ENCODE measurements around the gene SLC22A4. TPM values are rescaled to one million over a fixed set of nuclear protein-coding genes. Genes with fewer than 3 reads are reported as not detected.

SLC22A4 gene
- polyA plus RNA-seq, 2 of the 4 experiments (the other 2 are of a cell fraction) = 3.2 to 4.6 TPM

- no peak for TF ChIP-seq E2F6 (IDR thresholded peaks at IDR 0.05; ENCODE audit: borderline replicate concordance, low read depth)
- TF ChIP-seq ESRRA (IDR thresholded peaks at IDR 0.05; ENCODE audit: borderline replicate concordance, low read length) = no peak
These were observed 28.1 kb downstream of the SLC22A4 start (continued) for GRCh38 chr5:132322266-132322665.

- FAIRE-seq = no peak
- Histone ChIP-seq H3K27ac (no peak overlapping the region), H3K4me3 (no peak overlapping the region), H3K4me1 (peaks cover 15% of the 10 kb centered on the region; the same call in 2 of the 3 replicates), H3K4me2 (no peak overlapping the region), H3K9me3 (no peaks in the 10 kb centered on the region)
- no peak for ATAC-seq
- POLR2A ChIA-PET = interaction anchor here (1.4 kb wide), 1 partner anchor 29 kb away, joined by 4 read pairs; the partner anchor contains the start of gene SLC22A4
- CTCF ChIA-PET = interaction anchor here (1.3 to 2.4 kb wide), 4 partner anchors 7 to 85 kb away, joined by 5 to 9 read pairs (median 6); no protein-coding TSS in a partner anchor
- WGBS (ENCODE audit: missing lambda C conversion rate) = 93% methylated on average over 5 of the region's 5 CpGs
- TF ChIP-seq ZFP36 (IDR thresholded peaks at IDR 0.05; ENCODE audit: borderline replicate concordance, partially characterized antibody) (no peak), SREBF2 (IDR thresholded peaks at IDR 0.05) (no peak), JUN (IDR thresholded peaks at IDR 0.05) (no peak), HEYL (CRISPR knock-in tag; IDR thresholded peaks at IDR 0.05) (no peak), ATOH8 (CRISPR knock-in tag; IDR thresholded peaks at IDR 0.05; ENCODE audit: low read depth) (no peak), PHF8 (IDR thresholded peaks at IDR 0.05; ENCODE audit: borderline replicate concordance, low read depth) (no peak), ZNF302 (CRISPR knock-in tag; IDR thresholded peaks at IDR 0.05) (no peak), RCOR1 (IDR thresholded peaks at IDR 0.05; ENCODE audit: low read depth, low read length) (no peak), ELK1 (IDR thresholded peaks at IDR 0.05; ENCODE audit: low read depth, low read length) (no peak)
- DNase-seq (ENCODE audit: low read depth in 1 of 2, low spot score in 1 of 2) = no peak
These were observed 29.0 kb downstream of the SLC22A4 start for GRCh38 chr5:132323202-132323601.

GRCh38 chr5:132325691-132326090 lies 31.5 kb downstream of the SLC22A4 start:
- Histone ChIP-seq H3K4me3 (no peak overlapping the region), H3K4me1 (peaks cover 9% of the 10 kb centered on the region; the same call in 2 of the 3 replicates), H3K4me2 (no peak overlapping the region), H3K27ac (no peak overlapping the region), H3K9me3 (no peaks in the 10 kb centered on the region)
- ATAC-seq (no peak), FAIRE-seq (no peak), DNase-seq (ENCODE audit: low read depth in 1 of 2, low spot score in 1 of 2) (no peak)
- 91% methylated on average over 4 of the region's 4 CpGs for WGBS (ENCODE audit: missing lambda C conversion rate)
- POLR2A ChIA-PET = interaction anchor here (0.6 to 0.7 kb wide), 2 partner anchors 231 to 638 kb away, joined by 3 read pairs; partner anchors contain the start of genes AFF4 and RAD50
- CTCF ChIA-PET = interaction anchor here (0.8 to 3.3 kb wide), 9 partner anchors 10 to 135 kb away, joined by 3 to 13 read pairs (median 3); no protein-coding TSS in a partner anchor
- TF ChIP-seq FOSL2 (IDR thresholded peaks at IDR 0.05) (no peak), FOSL2 (CRISPR knock-in tag; IDR thresholded peaks at IDR 0.05) (no peak), ELK1 (IDR thresholded peaks at IDR 0.05; ENCODE audit: low read depth, low read length) (no peak), USF2 (IDR thresholded peaks at IDR 0.05) (no peak), FOXS1 (CRISPR knock-in tag; IDR thresholded peaks at IDR 0.05) (no peak), PHF8 (IDR thresholded peaks at IDR 0.05; ENCODE audit: borderline replicate concordance, low read depth) (no peak), ZFP36 (IDR thresholded peaks at IDR 0.05; ENCODE audit: borderline replicate concordance, partially characterized antibody) (no peak), HMGXB4 (CRISPR knock-in tag; IDR thresholded peaks at IDR 0.05; ENCODE audit: borderline replicate concordance) (no peak), TP53 (CRISPR knock-in tag; IDR thresholded peaks at IDR 0.05) (no peak), EHMT2 (IDR thresholded peaks at IDR 0.05; ENCODE audit: low read depth) (no peak), BHLHE40 (IDR thresholded peaks at IDR 0.05; ENCODE audit: low read depth, low read length) (no peak), REST (IDR thresholded peaks at IDR 0.05) (no peak), RARB (CRISPR knock-in tag; IDR thresholded peaks at IDR 0.05) (no peak), MAZ (IDR thresholded peaks at IDR 0.05; ENCODE audit: borderline replicate concordance, low read depth, low read length) (no peak), ZC3H11A (IDR thresholded peaks at IDR 0.05) (no peak), EP300 (IDR thresholded peaks at IDR 0.05) (no peak)

Data from A549 (cell line).